Activated naive CD4-positive, alpha-beta T cell (primary cell): ENCODE results near the gene STK32C.

Experiments used
- DNase-seq, 4 experiments: peaks; one replicate each; lab custom pipeline; 2025; lab: John Stamatoyannopoulos, UW

Gene STK32C

GRCh38 chr10:132212816-132213215, 94.9 kb downstream of the STK32C start:
- DNase-seq: no peak

- no peak for DNase-seq
These were observed 96.5 kb downstream of the STK32C start for GRCh38 chr10:132211246-132211645.

- no peak for DNase-seq
These were observed 97.0 kb downstream of the STK32C start for GRCh38 chr10:132210766-132211165.

- DNase-seq: no peak
These were observed 97.7 kb downstream of the STK32C start for GRCh38 chr10:132209978-132210530.

GRCh38 chr10:132209130-132209529, 98.6 kb downstream of the STK32C start:
- DNase-seq: no peak

- no peak for DNase-seq
These were observed 99.2 kb downstream of the STK32C start for GRCh38 chr10:132208462-132209050.

- DNase-seq: no peak
These were observed 100.0 kb downstream of the STK32C start for GRCh38 chr10:132207536-132208461.

- DNase-seq: no peak
These were observed 100.8 kb downstream of the STK32C start for GRCh38 chr10:132206806-132207535.

GRCh38 chr10:132206377-132206745, 101.4 kb downstream of the STK32C start:
- no peak for DNase-seq

GRCh38 chr10:132205650-132206376, 101.9 kb downstream of the STK32C start:
- DNase-seq: no peak

GRCh38 chr10:132204781-132205473, 102.8 kb downstream of the STK32C start:
- DNase-seq: no peak

- no peak for DNase-seq
These were observed 103.5 kb downstream of the STK32C start for GRCh38 chr10:132204078-132204780.

GRCh38 chr10:132203256-132204077, 104.3 kb downstream of the STK32C start:
- DNase-seq: no peak

GRCh38 chr10:132202070-132202970, 105.4 kb downstream of the STK32C start:
- no peak for DNase-seq

- DNase-seq: no peak
These were observed 106.4 kb downstream of the STK32C start for GRCh38 chr10:132201111-132201969.

GRCh38 chr10:132200344-132201110, 107.2 kb downstream of the STK32C start:
- DNase-seq: no peak

- DNase-seq: no peak
These were observed 107.9 kb downstream of the STK32C start for GRCh38 chr10:132199854-132200311.
